Measurements from ENCODE around the gene PTHLH.

- TF ChIP-seq CTCF (IDR thresholded peaks at IDR 0.05; ENCODE audit: insufficient read depth, low read depth, low read length), result no peak
- TF ChIP-seq EZH2 (IDR thresholded peaks at IDR 0.05; ENCODE audit: insufficient read depth, low read length), result no peak
Measured at GRCh38 chr12:27913999-27914614, 58.4 kb downstream of the PTHLH start.
